Measurements from ENCODE around the gene MGAT2. TPM values are rescaled to one million over a fixed set of nuclear protein-coding genes. Genes with fewer than 3 reads are reported as not detected.

The MGAT2 gene
- total and polyA plus RNA-seq, 9 of the 15 experiments (the other 6 are each of a cell fraction or from before 2014, with no cell fraction given), result 0.03 to 33.3 (median 24.6) TPM; not detected in 1

DNA sequence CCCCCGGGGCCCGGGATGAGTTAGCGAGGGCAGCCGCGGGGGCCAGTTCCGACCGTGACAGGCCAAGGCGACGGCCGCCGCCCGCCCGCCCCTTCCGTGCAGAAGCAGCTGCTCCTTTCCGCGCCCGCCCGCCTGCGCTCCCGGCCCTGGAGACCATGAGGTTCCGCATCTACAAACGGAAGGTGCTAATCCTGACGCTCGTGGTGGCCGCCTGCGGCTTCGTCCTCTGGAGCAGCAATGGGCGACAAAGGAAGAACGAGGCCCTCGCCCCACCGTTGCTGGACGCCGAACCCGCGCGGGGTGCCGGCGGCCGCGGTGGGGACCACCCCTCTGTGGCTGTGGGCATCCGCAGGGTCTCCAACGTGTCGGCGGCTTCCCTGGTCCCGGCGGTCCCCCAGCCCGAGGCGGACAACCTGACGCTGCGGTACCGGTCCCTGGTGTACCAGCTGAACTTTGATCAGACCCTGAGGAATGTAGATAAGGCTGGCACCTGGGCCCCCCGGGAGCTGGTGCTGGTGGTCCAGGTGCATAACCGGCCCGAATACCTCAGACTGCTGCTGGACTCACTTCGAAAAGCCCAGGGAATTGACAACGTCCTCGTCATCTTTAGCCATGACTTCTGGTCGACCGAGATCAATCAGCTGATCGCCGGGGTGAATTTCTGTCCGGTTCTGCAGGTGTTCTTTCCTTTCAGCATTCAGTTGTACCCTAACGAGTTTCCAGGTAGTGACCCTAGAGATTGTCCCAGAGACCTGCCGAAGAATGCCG, 699 bp downstream of the MGAT2 start (continued):
- no peak for TF ChIP-seq ZNF583 (CRISPR knock-in tag; IDR thresholded peaks at IDR 0.05)
- TF ChIP-seq SAFB2 (IDR thresholded peaks at IDR 0.05; ENCODE audit: borderline replicate concordance, low read depth, low read length, severe bottlenecking), result no peak
- TF ChIP-seq TEAD2 (tag; IDR thresholded peaks at IDR 0.05), result no peak
- TF ChIP-seq RBM17 (IDR thresholded peaks at IDR 0.05; ENCODE audit: borderline replicate concordance, low read depth, low read length), result no peak
- TF ChIP-seq SMARCA5 (IDR thresholded peaks at IDR 0.05), result no peak
- TF ChIP-seq REST (IDR thresholded peaks at IDR 0.05; ENCODE audit: borderline replicate concordance), result 0 out of 2 replicates have a peak, but pooled peaks have one; percentile 1
- TF ChIP-seq REST (CRISPR knock-in tag; IDR thresholded peaks at IDR 0.05; ENCODE audit: low read depth), result no peak
- TF ChIP-seq, protein P1, sequence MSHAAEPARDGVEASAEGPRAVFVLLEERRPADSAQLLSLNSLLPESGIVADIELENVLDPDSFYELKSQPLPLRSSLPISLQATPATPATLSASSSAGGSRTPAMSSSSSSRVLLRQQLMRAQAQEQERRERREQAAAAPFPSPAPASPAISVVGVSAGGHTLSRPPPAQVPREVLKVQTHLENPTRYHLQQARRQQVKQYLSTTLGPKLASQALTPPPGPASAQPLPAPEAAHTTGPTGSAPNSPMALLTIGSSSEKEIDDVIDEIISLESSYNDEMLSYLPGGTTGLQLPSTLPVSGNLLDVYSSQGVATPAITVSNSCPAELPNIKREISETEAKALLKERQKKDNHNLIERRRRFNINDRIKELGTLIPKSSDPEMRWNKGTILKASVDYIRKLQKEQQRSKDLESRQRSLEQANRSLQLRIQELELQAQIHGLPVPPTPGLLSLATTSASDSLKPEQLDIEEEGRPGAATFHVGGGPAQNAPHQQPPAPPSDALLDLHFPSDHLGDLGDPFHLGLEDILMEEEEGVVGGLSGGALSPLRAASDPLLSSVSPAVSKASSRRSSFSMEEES (CRISPR knock-in tag; IDR thresholded peaks at IDR 0.05), result no peak
- TF ChIP-seq THRB (CRISPR knock-in tag; conservative IDR thresholded peaks at IDR 0.05), result no peak
- TF ChIP-seq OTX1 (CRISPR knock-in tag; IDR thresholded peaks at IDR 0.05), result no peak
- no peak for TF ChIP-seq ZNF124 (CRISPR knock-in tag; IDR thresholded peaks at IDR 0.05)
- no peak for TF ChIP-seq ZFP30 (CRISPR knock-in tag; IDR thresholded peaks at IDR 0.05; ENCODE audit: borderline replicate concordance)
- TF ChIP-seq EP300 (IDR thresholded peaks at IDR 0.05; ENCODE audit: low read length), result no peak
- no peak for TF ChIP-seq ZNF354B (CRISPR knock-in tag; IDR thresholded peaks at IDR 0.05)
- no peak for TF ChIP-seq TGIF2 (CRISPR knock-in tag; IDR thresholded peaks at IDR 0.05)
- no peak for TF ChIP-seq ZKSCAN1 (IDR thresholded peaks at IDR 0.05; ENCODE audit: low read depth, low read length)
- no peak for TF ChIP-seq ZBED1 (IDR thresholded peaks at IDR 0.05)

Measured in K562 (cell line).